CD4-positive, alpha-beta T cell treated with Interferon alpha-2 for 1 hour (primary cell): ENCODE results near the gene RBM4B.
"Not testable (repeated sequence)": the region's sequence is repeated elsewhere in the genome, so short reads cannot be mapped to it uniquely, and the experiment has no call there.

ENCODE experiments used
- DNase-seq, 2 donors: peaks; one replicate each; pipeline ENCODE4 v3.0.0-alpha.2; 2020 to 2022

RBM4B gene

GRCh38 chr11:66686100-66686785 is 8.6 kb upstream of the RBM4B start:
- DNase-seq, result no peak

- DNase-seq, result no peak
Measured at GRCh38 chr11:66685276-66686099, 7.8 kb upstream of the RBM4B start.

- no peak for DNase-seq
Measured at GRCh38 chr11:66684635-66685034, 6.9 kb upstream of the RBM4B start.

GRCh38 chr11:66683877-66684276 is 6.2 kb upstream of the RBM4B start:
- no peak for DNase-seq

- no peak for DNase-seq
Measured at GRCh38 chr11:66680966-66681645, 3.4 kb upstream of the RBM4B start.

- DNase-seq, result no peak
Measured at GRCh38 chr11:66676931-66677598, 622 bp downstream of the RBM4B start.

GRCh38 chr11:66676282-66676919 is 1.3 kb downstream of the RBM4B start:
- DNase-seq, result no peak

- DNase-seq, result no peak
Measured at GRCh38 chr11:66674964-66675602, 2.6 kb downstream of the RBM4B start.

- no peak for DNase-seq
Measured at GRCh38 chr11:66670816-66671215, 6.9 kb downstream of the RBM4B start.

GRCh38 chr11:66665369-66665768 is 12.3 kb downstream of the RBM4B start:
- DNase-seq, result no peak

GRCh38 chr11:66663741-66664296 is 13.9 kb downstream of the RBM4B start:
- DNase-seq, result no peak

- DNase-seq, result no peak
Measured at GRCh38 chr11:66659763-66660162, 17.9 kb downstream of the RBM4B start.

- DNase-seq, result no peak
Measured at GRCh38 chr11:66653123-66653522, 24.6 kb downstream of the RBM4B start.

- no peak for DNase-seq
Measured at GRCh38 chr11:66652651-66653050, 25.0 kb downstream of the RBM4B start.

GRCh38 chr11:66651016-66651415 is 26.7 kb downstream of the RBM4B start:
- DNase-seq, result no peak

GRCh38 chr11:66649903-66650302 is 27.8 kb downstream of the RBM4B start:
- DNase-seq, result no peak

GRCh38 chr11:66646828-66647227 is 30.9 kb downstream of the RBM4B start:
- no peak for DNase-seq

GRCh38 chr11:66643745-66644437 is 33.8 kb downstream of the RBM4B start:
- no peak for DNase-seq

- no peak for DNase-seq
Measured at GRCh38 chr11:66641834-66642233, 35.9 kb downstream of the RBM4B start.

GRCh38 chr11:66639814-66640340 is 37.8 kb downstream of the RBM4B start:
- DNase-seq, result not testable (repeated sequence)
